GM06990 (cell line): Measurements from ENCODE around the gene SLC35E3.

Source experiments
- DNase-seq: peaks from one replicate; pipeline ENCODE4 v3.0.0-alpha.2; 2011; ENCODE audit not compliant: insufficient read length; ENCODE audit errors: extremely low read depth
- H3K27me3 ChIP-seq: replicated peaks from 2 replicates; pipeline ENCODE4 v1.6.0; 2011; ENCODE audit warnings: low read length; ENCODE audit not compliant: control insufficient read depth, insufficient read depth
- H3K36me3 ChIP-seq: 2 replicates; pipeline ENCODE4 v1.5.1; 2011; ENCODE audit warnings: low read length; ENCODE audit not compliant: control insufficient read depth, insufficient read depth
- H3K4me3 ChIP-seq: replicated peaks from 2 replicates; pipeline ENCODE4 v1.5.1; 2011; ENCODE audit warnings: low read depth, mild to moderate bottlenecking, control low read depth, low read length
- TF ChIP-seq, protein P1 (sequence below): IDR thresholded peaks from 2 replicates; pipeline ENCODE4 v1.5.1; 2011; ENCODE audit warnings: low read length, control low read depth, mild to moderate bottlenecking, inconsistent platforms; ENCODE audit not compliant: insufficient read depth, poor library complexity, severe bottlenecking

The SLC35E3 gene

DNA sequence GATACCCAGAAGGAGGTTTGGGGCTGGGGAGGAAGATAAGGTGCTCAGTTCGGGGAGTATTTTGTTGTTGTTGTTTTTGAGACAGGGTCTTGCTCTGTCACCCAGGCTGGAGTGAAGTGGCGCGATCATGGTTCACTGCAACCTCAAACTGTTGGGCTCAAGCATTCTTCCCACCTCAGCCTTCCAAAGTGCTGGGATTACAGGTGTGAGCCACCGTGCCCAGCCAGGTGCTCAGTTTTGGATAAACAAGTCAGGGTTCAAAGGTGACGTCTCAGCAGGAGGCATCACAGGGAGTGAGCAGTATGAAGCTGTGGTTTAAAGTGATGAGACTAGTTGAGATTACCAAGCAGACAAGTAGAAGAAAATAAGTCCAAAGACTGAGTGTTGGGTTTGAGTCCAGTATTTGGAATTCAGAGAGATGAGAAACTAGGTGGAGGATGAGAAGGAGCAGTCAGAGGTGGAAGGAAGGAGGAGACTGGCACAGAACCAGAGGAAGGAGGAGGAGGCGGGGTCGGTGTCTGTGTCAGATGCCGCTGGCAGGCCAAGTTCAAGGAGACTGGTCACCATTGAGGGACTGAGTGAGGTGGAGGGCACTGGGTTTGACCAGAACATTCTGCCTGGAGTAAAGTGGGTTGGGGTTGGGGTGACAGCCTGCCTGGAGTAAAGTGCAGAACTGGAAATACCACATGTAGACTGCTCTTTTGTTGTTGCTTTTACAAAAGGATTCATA lies 16.1 kb downstream of the SLC35E3 start:
- TF ChIP-seq, protein P1, sequence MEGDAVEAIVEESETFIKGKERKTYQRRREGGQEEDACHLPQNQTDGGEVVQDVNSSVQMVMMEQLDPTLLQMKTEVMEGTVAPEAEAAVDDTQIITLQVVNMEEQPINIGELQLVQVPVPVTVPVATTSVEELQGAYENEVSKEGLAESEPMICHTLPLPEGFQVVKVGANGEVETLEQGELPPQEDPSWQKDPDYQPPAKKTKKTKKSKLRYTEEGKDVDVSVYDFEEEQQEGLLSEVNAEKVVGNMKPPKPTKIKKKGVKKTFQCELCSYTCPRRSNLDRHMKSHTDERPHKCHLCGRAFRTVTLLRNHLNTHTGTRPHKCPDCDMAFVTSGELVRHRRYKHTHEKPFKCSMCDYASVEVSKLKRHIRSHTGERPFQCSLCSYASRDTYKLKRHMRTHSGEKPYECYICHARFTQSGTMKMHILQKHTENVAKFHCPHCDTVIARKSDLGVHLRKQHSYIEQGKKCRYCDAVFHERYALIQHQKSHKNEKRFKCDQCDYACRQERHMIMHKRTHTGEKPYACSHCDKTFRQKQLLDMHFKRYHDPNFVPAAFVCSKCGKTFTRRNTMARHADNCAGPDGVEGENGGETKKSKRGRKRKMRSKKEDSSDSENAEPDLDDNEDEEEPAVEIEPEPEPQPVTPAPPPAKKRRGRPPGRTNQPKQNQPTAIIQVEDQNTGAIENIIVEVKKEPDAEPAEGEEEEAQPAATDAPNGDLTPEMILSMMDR = no peak
- H3K27me3 ChIP-seq = no peaks in the 10 kb centered on the region
- DNase-seq = no peak
- H3K36me3 ChIP-seq = peaks cover 6% of the 10 kb centered on the region
- no peak overlapping the region for H3K4me3 ChIP-seq

DNA sequence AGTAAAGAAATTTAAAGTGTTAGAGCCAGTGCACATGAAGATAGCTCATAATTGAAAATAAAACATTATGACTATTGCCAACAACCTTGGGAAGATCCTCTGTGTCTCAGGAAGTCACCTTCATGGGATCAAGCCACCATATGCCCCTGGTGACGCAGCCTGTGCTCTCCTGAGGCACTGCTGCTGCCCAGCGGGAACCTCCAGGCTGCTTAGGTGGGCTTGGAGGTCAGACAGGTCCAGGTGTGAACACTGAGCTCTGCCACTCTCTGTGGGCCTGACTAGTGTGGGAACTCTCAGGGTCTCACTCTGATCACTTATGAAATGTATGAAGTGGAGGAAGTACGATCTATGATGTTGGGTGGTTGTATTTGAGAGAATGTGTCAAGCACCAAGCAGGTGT lies 16.7 kb downstream of the SLC35E3 start:
- H3K27me3 ChIP-seq = no peaks in the 10 kb centered on the region
- TF ChIP-seq, protein P1 = no peak
- DNase-seq = no peak
- no peak overlapping the region for H3K4me3 ChIP-seq
- peaks cover 6% of the 10 kb centered on the region for H3K36me3 ChIP-seq

DNA sequence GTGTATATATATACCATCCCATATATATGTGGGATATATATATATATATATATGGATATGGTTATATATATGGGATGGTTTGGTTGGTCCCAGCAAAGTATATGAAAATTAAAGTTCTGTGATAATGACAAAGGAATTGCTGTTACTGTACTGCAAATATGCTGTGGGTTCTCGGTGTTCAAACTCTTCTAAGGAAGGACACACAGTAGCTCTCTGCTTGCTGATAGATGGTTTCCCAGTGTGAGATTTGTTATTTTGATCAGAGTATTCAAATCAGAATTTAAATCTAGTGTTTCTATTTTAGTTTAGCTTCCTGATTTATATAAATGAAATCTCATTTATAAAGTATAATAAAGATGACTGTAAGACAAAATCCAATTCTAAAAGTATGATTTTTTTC lies 19.7 kb downstream of the SLC35E3 start:
- no peak for DNase-seq
- TF ChIP-seq, protein P1 = no peak
- peaks cover 4% of the 10 kb centered on the region for H3K36me3 ChIP-seq
- H3K4me3 ChIP-seq = no peak overlapping the region
- no peaks in the 10 kb centered on the region for H3K27me3 ChIP-seq

DNA sequence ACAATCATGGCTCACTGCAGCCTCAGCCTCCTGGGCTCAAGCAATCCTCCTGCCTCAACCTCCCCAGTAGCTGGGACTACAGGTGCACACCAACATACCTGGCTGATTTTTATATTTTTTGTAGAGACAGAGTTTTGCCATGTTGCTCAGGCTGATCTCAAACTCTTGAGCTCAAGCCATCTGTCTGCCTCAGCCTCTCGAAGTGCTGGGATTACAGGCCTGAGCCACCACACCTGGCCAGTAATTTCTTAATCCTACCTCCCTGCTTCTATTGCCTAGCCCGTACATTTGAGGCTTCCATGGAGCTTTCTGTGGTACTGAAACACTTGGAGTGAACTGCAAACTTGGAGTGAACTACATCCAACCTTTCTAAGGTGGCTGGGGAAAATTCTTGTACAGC lies 20.7 kb downstream of the SLC35E3 start:
- DNase-seq = no peak
- Histone ChIP-seq H3K36me3 (peaks cover 4% of the 10 kb centered on the region), H3K4me3 (no peak overlapping the region), H3K27me3 (no peaks in the 10 kb centered on the region)
- TF ChIP-seq, protein P1 = no peak

DNA sequence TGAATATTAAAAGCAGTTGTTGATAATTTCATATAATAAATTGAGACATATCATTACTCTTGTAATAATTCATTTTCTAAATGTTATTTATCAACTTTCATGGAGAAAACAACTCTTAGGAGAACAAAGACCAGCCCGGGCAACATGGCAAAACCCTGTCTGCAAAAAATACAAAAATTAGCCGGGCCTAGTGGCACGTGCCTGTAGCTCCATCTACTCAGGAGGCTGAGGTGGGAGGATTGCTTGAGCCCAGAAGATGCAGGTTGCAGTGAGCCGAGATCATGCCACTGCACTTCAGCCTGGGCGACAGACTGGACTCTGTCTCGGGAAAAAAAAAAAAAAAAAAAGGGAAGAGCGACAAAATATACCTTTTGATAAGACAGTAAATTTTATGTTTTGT lies 21.2 kb downstream of the SLC35E3 start:
- no peak overlapping the region for H3K4me3 ChIP-seq
- peaks cover 1% of the 10 kb centered on the region for H3K36me3 ChIP-seq
- no peak for DNase-seq
- TF ChIP-seq, protein P1 = no peak
- no peaks in the 10 kb centered on the region for H3K27me3 ChIP-seq
